HEK293 (cell line): ENCODE data around the gene MYH2.

ENCODE experiments used
- CTCF ChIP-seq: fragments of 450-650 bp; formaldehyde crosslinking; IDR thresholded peaks from 2 replicates; pipeline ENCODE4 v1.5.1; 2016; ENCODE audit warnings: missing biosample characterization, missing genetic modification characterization
- IKZF3 ChIP-seq: fragments of 450-650 bp; IDR thresholded peaks from 2 replicates; pipeline ENCODE4 v1.5.0; 2018; ENCODE audit warnings: missing biosample characterization, mild to moderate bottlenecking, missing genetic modification characterization, moderate library complexity
- KLF9 ChIP-seq: fragments of 450-650 bp; formaldehyde crosslinking; IDR thresholded peaks from 2 replicates; pipeline ENCODE4 v1.5.1; 2016; ENCODE audit warnings: missing biosample characterization, missing genetic modification characterization, low read depth
- REST ChIP-seq: fragments of 450-650 bp; formaldehyde crosslinking; IDR thresholded peaks from 2 replicates; pipeline ENCODE4 v1.5.1; 2016; ENCODE audit warnings: missing biosample characterization, missing genetic modification characterization
- ZBTB10 ChIP-seq: fragments of 450-650 bp; formaldehyde crosslinking; IDR thresholded peaks from 2 replicates; pipeline ENCODE4 v1.5.1; 2016; ENCODE audit warnings: missing biosample characterization, missing genetic modification characterization
- ZBTB20 ChIP-seq: fragments of 450-650 bp; formaldehyde crosslinking; IDR thresholded peaks from 2 replicates; pipeline ENCODE4 v1.5.1; 2016; ENCODE audit warnings: missing biosample characterization, missing genetic modification characterization
- ZNF140 ChIP-seq: fragments of 450-650 bp; formaldehyde crosslinking; IDR thresholded peaks from 2 replicates; pipeline ENCODE4 v1.5.1; 2016; ENCODE audit warnings: missing biosample characterization, missing genetic modification characterization
- ZNF24 ChIP-seq: fragments of 450-650 bp; formaldehyde crosslinking; IDR thresholded peaks from 2 replicates; pipeline ENCODE4 v1.5.1; 2016; ENCODE audit warnings: missing biosample characterization, missing genetic modification characterization
- ZNF354C ChIP-seq: fragments of 450-650 bp; formaldehyde crosslinking; IDR thresholded peaks from 2 replicates; pipeline ENCODE4 v1.5.1; 2016; ENCODE audit warnings: missing biosample characterization, missing genetic modification characterization, low read depth, borderline replicate concordance
- ZNF510 ChIP-seq: fragments of 450-650 bp; formaldehyde crosslinking; IDR thresholded peaks from 2 replicates; pipeline ENCODE4 v1.5.1; 2018; ENCODE audit warnings: mild to moderate bottlenecking, missing genetic modification characterization, missing biosample characterization; ENCODE audit not compliant: insufficient replicate concordance
- ZNF596 ChIP-seq: fragments of 450-650 bp; IDR thresholded peaks from 2 replicates; pipeline ENCODE4 v1.5.0; 2018; ENCODE audit warnings: missing biosample characterization, mild to moderate bottlenecking, missing genetic modification characterization, moderate library complexity
- ZNF654 ChIP-seq: fragments of 450-650 bp; formaldehyde crosslinking; IDR thresholded peaks from 2 replicates; pipeline ENCODE4 v1.5.1; 2016; ENCODE audit warnings: low read depth, missing biosample characterization, missing genetic modification characterization
- ZSCAN18 ChIP-seq: fragments of 450-650 bp; formaldehyde crosslinking; IDR thresholded peaks from 2 replicates; pipeline ENCODE4 v1.5.1; 2016; ENCODE audit warnings: missing biosample characterization, missing genetic modification characterization

- TF ChIP-seq ZNF140, result no peak
- TF ChIP-seq ZBTB10, result no peak
- no peak for TF ChIP-seq CTCF (tag by site-specific recombination)
- no peak for TF ChIP-seq ZNF510
- TF ChIP-seq IKZF3, result no peak
- no peak for TF ChIP-seq ZNF24 (tag by site-specific recombination)
- no peak for TF ChIP-seq ZNF654 (tag by site-specific recombination)
- no peak for TF ChIP-seq ZNF354C (tag by site-specific recombination)
- TF ChIP-seq REST (tag by site-specific recombination), result no peak
- no peak for TF ChIP-seq ZBTB20 (tag by site-specific recombination)
- TF ChIP-seq ZNF596 (tag by site-specific recombination), result no peak
- TF ChIP-seq ZSCAN18, result no peak
- TF ChIP-seq KLF9 (tag by site-specific recombination), result no peak
Observed at GRCh38 chr17:10477701-10478100, 71.8 kb downstream of the MYH2 start.
